ENCODE data around the gene INSRR.

INSRR gene

GRCh38 chr1:156858959-156859522, at the start of gene INSRR:
Gene INSRR (minus strand): TSS chr1:156859117. CDS start chr1:156858621, 496 bp downstream.
- DNase-seq, result no peak

- DNase-seq, result no peak
Observed at GRCh38 chr1:156908541-156908940, 49.6 kb upstream of the INSRR start.

GRCh38 chr1:156906206-156906906, 47.4 kb upstream of the INSRR start:
- no peak for DNase-seq

DNA sequence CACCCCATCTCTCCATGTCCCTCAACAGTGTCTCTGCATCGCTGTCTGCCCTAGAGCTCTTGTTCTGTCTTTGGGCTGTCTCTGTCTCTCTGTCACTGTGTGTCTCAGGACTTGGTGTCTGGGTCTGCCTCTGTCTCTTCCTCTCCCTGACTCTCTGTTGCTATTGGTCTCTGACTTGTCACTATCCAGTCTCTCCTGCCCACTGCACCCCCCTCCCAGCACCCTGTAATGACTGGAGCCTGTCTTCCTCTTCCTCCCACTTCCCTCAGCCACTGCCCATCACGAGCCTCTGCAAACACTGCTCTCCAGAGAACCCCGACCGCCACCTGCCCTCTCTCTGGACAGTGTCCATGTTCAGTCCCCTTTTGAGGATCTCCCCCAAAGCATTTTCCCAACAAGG, 46.7 kb upstream of the INSRR start:
- DNase-seq, result no peak

DNA sequence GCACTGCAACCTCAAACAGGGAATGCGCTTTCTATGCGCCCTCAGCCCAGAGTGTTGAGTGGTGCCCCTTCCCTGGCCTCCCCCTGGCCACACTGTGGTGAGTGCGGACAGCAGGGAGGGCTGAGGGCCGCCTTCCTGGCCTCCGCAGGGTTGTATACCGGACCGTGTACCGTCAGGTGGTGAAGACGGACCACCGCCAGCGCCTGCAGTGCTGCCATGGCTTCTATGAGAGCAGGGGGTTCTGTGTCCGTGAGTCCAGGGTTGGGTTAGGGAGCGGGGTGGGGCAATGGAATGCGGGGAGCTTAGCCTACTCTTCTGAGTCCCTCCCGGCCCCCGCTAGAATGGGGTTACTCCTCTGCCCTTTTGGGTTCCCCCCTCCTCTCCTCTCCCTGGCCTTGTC, 46.3 kb upstream of the INSRR start:
- DNase-seq, result no peak

- DNase-seq, result no peak
Observed at GRCh38 chr1:156904187-156904959, 45.5 kb upstream of the INSRR start.

GRCh38 chr1:156903328-156904091, 44.6 kb upstream of the INSRR start:
- DNase-seq, result no peak

- no peak for DNase-seq
Observed at GRCh38 chr1:156901966-156902915, 43.3 kb upstream of the INSRR start.

- no peak for DNase-seq
Observed at GRCh38 chr1:156901590-156901900, 42.6 kb upstream of the INSRR start.

- no peak for DNase-seq
Observed at GRCh38 chr1:156900896-156901589, 42.1 kb upstream of the INSRR start.

GRCh38 chr1:156899956-156900718, 41.2 kb upstream of the INSRR start:
- DNase-seq, result no peak

- DNase-seq, result no peak
Observed at GRCh38 chr1:156898971-156899664, 40.2 kb upstream of the INSRR start.

- DNase-seq, result no peak
Observed at GRCh38 chr1:156898161-156898566, 39.2 kb upstream of the INSRR start.

DNA sequence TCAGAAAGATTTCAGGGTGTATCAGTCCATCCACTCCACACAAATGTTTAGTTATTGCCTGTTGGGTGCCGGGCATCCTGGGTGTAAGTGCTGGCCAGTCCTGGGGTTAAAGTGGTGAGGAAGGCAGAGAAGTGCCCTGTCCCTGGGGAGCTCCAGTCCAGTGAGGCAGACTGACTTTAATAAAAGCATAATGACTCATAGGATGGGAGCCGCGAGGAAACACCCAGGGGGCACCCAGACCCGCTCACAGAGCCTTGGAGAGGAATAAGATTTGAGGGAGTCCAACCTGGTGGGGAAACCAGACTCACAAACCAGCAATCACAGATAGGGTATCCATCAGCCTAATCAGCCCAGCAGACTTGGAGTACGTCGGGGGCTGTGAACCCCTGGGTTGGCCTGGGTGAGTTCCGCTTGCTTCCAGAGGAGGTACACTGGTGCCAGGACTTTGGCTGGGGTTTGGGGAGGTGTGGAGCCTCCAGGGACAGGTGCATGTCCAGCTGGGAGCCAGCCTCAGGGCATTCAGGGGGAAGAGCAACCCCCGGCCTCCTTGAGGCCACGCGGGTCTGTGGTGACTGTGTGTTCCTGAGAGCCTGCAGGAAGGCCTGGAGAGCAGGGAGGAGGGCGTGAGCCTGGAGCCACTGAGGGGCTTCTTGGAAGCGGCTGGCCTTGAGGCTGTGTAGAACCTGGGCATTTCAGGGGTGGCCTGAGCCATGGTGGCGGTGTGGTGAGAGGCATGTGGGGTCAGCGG, 38.3 kb upstream of the INSRR start:
- DNase-seq, result no peak

DNA sequence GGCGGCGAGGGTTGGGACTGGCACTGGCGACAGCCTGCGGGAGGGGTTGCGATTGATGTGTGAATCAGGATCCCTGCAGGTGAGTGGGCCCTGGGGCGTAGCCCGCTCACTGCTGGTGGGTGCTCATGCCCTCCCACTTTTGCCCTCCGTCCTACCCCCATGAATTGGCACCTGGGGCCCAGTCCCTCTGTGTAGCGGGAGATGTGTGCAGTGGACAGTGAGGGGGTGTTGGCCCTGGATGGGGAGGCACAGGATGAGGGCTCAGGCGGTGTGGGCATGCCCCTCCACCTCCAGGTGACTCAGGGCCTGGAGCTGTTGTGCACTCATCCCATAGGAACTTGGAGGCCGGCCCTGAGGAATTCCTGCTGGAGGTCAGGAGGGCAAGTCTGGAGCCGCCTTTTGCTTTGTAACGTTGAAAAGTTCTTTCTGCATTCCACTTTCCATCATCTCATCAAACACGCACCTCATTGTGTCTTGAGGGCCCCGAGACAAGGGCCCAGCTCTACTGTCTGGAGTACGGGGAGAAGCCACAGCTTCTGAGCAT, 37.6 kb upstream of the INSRR start:
- DNase-seq, result no peak

DNA sequence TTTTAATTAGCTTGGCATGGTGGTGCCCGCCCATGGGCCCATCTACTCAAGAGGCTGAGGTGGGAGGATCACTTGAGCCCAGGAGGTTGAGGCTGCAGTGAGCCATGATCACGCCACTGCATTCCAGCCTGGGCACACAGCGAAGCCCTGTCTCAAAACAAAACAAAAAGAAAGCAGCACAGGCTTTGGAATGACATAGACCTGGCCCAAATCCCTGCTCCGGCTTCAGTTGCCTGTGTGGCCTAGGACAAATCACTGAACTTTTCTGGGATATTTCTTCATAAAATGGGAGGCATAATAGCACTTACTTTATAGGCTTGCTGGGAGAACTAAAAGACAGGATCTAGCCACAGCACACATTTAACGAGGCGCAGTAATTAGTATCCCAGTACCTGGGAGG, 37.0 kb upstream of the INSRR start:
- DNase-seq, result no peak

- no peak for DNase-seq
Observed at GRCh38 chr1:156895455-156895812, 36.5 kb upstream of the INSRR start.

Data from nucleus accumbens (tissue), 56 donors.